Measurements from ENCODE around the gene MRPL14. TPM values are rescaled to one million over a fixed set of nuclear protein-coding genes. Genes with fewer than 3 reads are reported as not detected.

The MRPL14 gene
- total and polyA plus RNA-seq, 12 donors: 29.9 to 89.7 (median 41.4) TPM

DNA sequence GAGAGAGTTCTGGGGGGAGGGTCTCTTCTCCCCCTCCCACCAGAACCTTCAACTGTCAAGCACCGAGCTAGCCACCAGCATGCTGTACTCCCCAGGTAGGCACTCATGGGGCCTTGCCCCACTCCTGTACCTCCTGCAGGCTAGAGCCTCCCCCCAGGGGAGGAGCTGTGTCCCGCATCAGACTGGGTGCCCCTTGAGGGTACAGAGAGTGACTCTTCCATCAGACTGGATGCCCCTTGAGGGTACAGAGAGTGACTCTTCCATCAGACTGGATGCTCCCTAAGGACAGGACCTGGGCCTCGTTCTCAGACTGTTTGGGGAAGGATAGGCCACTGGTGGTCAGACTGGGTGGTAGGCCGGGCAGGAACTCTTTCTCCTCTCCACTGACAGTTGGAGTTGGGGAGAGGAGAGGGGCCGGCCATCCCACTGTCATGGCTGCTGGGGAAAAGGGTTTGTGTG is 31.5 kb upstream of the MRPL14 start, which contains the start of gene CAPN11:
Gene CAPN11, plus strand, starts transcription at position 51 of the 459 bp plus-strand sequence. Its CDS starts 29 bp downstream, at position 80.
- TF ChIP-seq, protein P1, sequence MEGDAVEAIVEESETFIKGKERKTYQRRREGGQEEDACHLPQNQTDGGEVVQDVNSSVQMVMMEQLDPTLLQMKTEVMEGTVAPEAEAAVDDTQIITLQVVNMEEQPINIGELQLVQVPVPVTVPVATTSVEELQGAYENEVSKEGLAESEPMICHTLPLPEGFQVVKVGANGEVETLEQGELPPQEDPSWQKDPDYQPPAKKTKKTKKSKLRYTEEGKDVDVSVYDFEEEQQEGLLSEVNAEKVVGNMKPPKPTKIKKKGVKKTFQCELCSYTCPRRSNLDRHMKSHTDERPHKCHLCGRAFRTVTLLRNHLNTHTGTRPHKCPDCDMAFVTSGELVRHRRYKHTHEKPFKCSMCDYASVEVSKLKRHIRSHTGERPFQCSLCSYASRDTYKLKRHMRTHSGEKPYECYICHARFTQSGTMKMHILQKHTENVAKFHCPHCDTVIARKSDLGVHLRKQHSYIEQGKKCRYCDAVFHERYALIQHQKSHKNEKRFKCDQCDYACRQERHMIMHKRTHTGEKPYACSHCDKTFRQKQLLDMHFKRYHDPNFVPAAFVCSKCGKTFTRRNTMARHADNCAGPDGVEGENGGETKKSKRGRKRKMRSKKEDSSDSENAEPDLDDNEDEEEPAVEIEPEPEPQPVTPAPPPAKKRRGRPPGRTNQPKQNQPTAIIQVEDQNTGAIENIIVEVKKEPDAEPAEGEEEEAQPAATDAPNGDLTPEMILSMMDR (IDR thresholded peaks at IDR 0.05): no peak
- Histone ChIP-seq H3K27ac (no peak within 1 kb of the TSS), H3K9me3 (no peaks in the 10 kb centered on the region), H3K36me3 (peaks cover 0 to 2% (median 0%) of the 10 kb centered on the region in 9 donors), H3K4me3 (no peak within 1 kb of the TSS), H3K4me1 (no peaks in the 10 kb centered on the region), H3K27me3 (no peaks in the 10 kb centered on the region)
- 85 to 98% methylated on average over 5 of the region's 5 CpGs for WGBS, 2 donors
- DNase-seq (no peak), ATAC-seq (no peak)
- intact Hi-C loops (cut with DNase I): loop anchor here in 2 of 10 donors (10.0 kb wide), 1 partner anchor 176 kb away; no protein-coding TSS in a partner anchor

DNA sequence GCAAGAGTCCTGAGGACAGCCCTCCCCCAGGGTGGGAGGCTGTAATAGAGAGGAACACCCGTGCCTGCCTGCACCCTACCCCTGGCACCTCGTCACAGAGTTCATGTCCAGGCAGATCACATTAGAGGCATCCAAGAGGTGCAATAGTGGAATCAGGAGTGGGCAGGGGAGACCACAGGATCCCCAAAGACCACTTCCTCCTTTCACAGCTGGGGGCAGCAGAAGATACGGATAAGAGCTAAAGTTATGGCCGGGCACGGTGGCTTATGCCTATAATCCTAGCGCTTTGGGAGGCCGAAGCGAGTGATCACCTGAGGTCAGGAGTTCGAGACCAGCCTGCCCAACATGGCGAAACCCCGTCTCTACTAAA is 29.9 kb upstream of the MRPL14 start:
- Histone ChIP-seq H3K27me3 (no peaks in the 10 kb centered on the region), H3K36me3 (peaks cover 0 to 16% (median 0%) of the 10 kb centered on the region in 9 donors), H3K9me3 (no peaks in the 10 kb centered on the region), H3K4me3 (no peak overlapping the region), H3K27ac (no peak overlapping the region), H3K4me1 (no peaks in the 10 kb centered on the region)
- ATAC-seq: no peak
- DNase-seq: no peak
- intact Hi-C loops (cut with DNase I): loop anchor here in 2 of 10 donors (10.0 kb wide), 1 partner anchor 178 kb away; no protein-coding TSS in a partner anchor
- 89% methylated on average over 11 of the region's 11 CpGs for WGBS, 2 donors
- TF ChIP-seq, protein P1 (IDR thresholded peaks at IDR 0.05): no peak

- no peaks in the 10 kb centered on the region for H3K9me3 ChIP-seq
- H3K4me1 ChIP-seq: peaks cover 0 to 5% (median 2%) of the 10 kb centered on the region in 9 donors
- WGBS, 2 donors: 86% methylated on average over 9 of the region's 9 CpGs
- H3K4me3 ChIP-seq: no peak overlapping the region
- intact Hi-C loops (cut with DNase I): loop anchor here in 2 of 10 donors (10.0 kb wide), 1 partner anchor 178 kb away; no protein-coding TSS in a partner anchor
- TF ChIP-seq, protein P1 (IDR thresholded peaks at IDR 0.05): no peak
- H3K36me3 ChIP-seq: peaks cover 0 to 16% (median 0%) of the 10 kb centered on the region in 9 donors
- no peaks in the 10 kb centered on the region for H3K27me3 ChIP-seq
- DNase-seq (no peak), ATAC-seq (no peak)
- no peak overlapping the region for H3K27ac ChIP-seq
Measured at GRCh38 chr6:44156494-44157151, 29.4 kb upstream of the MRPL14 start.

- intact Hi-C loops (cut with DNase I): loop anchor here in 3 of 10 donors (5.0 to 10.0 kb wide), 2 partner anchors 57 to 181 kb away; no protein-coding TSS in a partner anchor
- Histone ChIP-seq H3K9me3 (no peaks in the 10 kb centered on the region), H3K4me1 (peaks cover 0 to 22% (median 4%) of the 10 kb centered on the region in 9 donors), H3K27me3 (no peaks in the 10 kb centered on the region), H3K27ac (no peak overlapping the region), H3K4me3 (no peak overlapping the region), H3K36me3 (peaks cover 0 to 31% (median 0%) of the 10 kb centered on the region in 9 donors)
- TF ChIP-seq, protein P1 (IDR thresholded peaks at IDR 0.05): no peak
- no peak for ATAC-seq
- no peak for DNase-seq
- WGBS, 2 donors: 90 to 95% methylated on average over 12 of the region's 12 CpGs
Measured at GRCh38 chr6:44154067-44154466, 26.8 kb upstream of the MRPL14 start.

All from heart right ventricle (tissue), 16 donors.